ENCODE data around the gene CHD2.
"Not testable (repeated sequence)": the region's sequence is repeated elsewhere in the genome, so short reads cannot be mapped to it uniquely, and the experiment has no call there.

The CHD2 gene

GRCh38 chr15:92906563-92907081 lies 6.5 kb downstream of the CHD2 start:
- no peak for DNase-seq

DNA sequence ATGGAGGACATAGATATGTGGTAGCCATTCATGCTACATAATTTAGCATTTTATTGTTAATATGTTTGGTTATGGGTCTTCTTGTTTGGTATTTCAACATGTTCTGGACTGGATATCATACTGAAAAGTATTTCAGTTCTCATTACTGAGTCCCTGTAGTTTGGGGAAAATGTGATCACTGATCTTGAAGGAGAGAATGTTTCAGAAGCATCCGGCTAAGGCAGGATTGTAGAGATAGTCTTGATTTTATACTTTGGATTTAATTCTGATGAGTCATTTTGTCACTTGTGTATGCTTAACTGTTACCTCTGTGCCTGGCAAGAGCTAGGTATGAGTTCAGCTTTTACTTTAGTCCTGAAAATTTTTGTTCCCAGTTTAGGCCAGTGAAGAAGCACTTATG lies 7.1 kb downstream of the CHD2 start:
- DNase-seq: no peak

DNA sequence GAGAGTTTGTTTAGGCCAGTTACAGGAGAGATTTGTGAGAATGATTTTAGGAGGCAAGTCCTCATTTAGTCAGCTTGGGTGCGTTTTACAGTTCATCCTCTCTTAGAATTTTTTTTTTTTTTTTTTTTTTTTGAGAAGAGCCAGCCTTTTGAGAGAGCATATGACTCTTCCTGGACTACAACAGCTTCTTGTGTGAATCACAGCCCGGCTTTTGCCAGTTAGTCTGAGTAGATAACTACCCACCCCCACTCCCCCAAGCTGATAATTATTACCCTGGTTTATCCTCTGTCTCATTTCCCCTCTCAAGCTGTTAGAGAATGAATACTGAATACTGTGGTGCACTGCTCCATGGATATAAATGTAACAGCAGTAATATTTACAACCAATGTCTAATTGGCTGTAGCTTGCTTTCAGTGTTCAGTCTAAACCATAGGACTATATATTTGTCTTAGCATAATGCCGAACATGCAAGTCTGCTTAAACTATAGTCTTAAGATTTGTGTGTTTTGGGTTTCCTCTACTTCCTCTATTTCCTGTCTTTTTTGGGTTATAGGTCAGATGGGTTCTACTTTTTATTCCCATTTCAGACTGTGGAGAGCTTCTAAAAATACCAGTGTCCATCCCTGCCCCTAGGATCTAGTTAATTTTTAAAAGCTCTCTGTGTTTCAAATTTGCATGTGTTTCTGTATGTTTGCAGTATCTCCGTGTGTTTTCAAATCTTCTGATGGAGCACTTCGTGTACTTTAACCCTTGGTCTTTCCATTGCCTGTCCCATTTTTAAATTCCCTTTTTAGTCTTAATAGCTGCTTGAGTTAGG lies 8.0 kb downstream of the CHD2 start:
- DNase-seq: peak; percentile 43 to 50

GRCh38 chr15:92908713-92909057 lies 8.6 kb downstream of the CHD2 start:
- no peak for DNase-seq

DNA sequence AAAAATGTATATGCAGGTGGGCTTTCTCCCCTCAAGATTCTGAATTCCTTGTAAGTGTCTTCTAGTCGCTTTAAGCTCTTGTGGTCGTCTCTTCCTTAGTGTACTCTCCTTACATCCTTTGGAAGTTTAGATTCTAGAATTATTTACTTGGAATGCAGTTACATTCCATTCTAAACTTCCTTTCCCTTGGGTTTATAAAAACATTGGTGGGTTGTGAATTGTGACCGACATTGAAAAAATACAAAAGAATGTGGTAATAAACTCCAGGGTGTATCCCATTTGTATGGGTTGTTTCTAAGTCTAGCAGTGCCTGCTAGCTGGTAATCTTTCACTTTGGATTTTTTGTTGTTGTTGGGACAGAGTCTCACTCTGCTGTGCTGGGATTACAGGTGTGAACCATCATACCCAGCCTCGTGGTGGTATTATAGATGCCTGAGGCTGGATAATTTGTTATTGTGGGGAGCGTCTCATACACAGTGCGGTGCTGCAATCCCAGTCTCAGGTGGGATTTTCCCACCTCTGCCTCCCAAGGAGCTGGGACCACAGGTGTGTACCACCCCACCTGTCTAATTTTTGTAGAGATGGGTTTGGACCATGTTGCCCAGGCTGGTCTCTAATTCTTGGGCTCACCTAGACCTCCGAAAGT lies 9.1 kb downstream of the CHD2 start:
- no peak for DNase-seq

DNA sequence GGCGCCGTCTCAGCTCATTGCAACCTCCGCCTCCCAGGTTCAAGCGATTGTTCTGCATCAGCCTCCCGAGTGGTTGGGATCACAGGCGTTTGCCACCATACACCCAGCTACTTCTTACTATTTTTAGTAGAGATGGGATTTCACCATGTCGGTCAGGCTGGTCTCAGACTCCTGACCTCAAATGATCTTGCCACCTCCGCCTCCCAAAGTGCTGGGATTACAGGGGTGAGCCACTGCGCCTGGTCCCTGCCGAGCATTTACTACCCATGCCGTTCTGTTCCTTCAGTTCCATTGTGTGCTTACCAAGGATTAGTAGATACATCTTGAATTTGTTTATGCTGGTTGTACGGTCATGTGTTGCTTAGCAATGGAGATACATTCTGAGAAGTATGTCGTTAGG lies 10.3 kb downstream of the CHD2 start:
- peak in 1 of 2 donors; percentile 53 for DNase-seq

GRCh38 chr15:92914103-92914499 lies 14.0 kb downstream of the CHD2 start:
- DNase-seq: no peak

DNA sequence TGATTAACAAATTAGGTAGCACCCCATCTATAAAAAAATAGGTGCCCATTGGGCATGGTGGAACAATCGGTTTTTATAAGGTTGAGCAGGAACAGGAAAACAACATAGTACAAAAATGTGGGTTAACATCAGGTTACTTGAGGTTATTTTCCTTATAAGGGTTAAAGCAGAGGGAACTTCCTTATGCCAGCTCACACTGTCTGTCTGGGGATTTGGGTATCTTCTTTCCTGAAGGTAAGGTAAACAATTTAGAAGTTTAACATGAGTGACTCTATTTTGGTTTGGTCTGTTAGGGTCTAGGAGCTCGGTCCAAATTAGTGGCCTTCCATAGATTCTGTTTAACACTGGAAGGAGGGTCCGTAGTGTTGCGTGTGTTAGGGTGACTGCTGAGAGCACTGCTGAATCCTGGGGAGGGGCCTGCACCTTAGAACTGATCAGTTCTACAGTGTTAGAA lies 14.7 kb downstream of the CHD2 start:
- DNase-seq: peak in 1 of 2 donors; percentile 31

DNA sequence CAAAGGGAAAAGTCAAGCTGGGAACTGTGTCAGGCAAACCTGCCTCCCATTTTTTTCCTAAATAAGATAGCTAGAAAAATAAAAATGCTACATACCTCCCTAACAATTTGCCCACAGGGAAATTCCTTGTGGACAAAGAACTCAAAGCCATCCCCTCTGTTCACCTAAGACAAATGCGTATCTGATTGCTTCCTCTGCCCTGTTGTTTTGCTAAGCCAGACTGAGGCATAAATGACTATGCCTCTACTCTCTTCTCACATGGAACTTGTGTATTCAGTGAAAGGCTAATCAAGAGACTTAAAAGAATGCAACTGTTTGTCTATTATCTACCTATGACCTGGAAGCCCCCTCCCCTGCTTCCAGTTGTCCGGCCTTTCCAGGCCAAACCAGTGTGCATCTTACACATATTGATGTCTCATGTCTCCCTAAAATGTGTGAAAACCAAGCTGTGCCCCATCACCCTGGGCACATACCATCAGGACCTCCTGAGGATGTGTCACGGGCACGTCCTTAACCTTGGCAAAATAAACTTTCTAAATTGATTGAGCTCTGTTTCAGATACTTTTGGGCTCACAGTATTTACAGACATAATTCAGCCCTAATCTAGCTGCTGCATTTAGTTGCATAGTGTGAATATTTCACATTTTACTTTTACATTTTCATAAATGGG lies 15.8 kb downstream of the CHD2 start:
- no peak for DNase-seq

DNA sequence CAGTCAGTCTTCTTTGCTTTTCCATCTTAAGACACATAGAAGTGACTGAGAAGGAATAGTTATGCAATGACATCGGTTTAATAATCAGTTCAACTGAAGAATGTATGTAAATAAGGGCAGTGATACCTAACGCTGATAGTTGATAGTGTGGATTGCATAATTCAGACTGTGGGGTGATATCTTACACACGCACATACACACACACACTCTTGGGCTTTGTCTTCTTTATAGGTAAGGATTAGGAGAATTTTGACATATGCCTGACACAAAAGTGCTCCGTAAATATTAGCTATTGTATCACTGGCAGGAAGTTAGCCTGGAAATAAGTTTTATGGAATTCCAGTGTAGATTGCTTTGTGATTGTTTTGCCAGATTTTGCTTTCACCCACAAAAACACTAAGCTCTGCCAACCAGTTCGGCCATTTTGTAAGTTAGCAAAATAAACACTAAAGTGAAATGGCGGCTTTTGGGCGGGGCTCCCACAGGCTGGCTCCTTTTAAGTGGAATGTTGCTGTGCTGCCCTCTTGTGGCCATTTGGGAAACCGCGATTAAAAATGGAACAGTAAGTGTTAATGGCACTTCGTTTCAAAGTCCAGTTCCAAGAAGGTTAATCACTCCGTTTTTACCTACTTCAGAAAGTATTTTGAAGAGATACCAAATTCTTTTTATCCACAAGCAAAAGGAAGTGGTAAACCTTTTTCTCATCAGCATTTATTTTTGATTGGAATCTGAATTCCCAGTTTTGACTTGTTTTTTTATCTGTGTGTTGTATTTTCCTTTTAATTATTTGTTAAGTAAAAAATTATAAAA lies 17.7 kb downstream of the CHD2 start:
- DNase-seq: peak; percentile 88 to 100

DNA sequence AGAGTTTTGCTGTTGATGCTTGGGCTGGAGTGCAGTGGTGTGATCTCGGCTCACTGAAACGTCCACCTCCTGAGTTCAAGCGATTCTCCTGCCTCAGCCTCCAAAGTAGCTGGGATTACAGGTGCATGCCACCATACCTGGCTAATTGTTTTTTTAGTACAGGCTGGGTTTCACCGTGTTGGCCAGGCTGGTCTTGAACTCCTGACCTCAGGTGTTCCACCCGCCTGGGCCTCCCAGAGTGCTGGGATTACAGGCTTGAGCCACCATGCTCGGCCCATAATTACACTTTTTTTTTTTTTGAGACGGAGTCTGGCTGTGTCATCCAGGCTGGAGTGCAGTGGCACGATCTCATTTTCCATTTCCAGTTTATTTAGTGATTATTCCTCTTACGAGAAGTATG lies 18.8 kb downstream of the CHD2 start:
- DNase-seq: not testable (repeated sequence)

DNA sequence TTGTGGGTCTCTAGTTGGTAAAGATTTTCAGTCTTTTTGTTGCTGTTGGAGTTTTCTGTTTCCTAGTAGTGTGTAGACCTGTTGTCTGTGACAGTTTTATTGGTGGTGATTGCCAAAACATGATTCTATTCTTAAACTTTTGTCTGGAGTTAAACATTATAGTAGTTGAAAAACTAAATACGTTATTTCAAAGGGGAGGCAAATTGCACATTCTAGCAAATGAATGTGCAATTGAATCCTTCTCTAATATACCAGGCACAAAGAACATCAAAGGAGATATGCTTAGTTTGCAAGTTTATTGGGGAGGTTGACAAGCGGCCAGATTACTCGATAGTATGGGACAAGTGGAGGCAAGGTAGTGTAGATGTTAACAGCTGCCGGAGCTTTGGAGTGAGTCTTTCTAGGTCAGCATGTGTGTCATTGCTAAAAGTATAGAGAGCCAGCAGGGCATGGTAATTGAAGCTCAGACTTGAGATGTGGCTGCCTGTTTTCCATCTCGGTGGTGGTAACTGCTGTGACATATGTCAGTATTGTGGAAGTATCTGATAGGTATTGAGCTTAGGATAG lies 20.6 kb downstream of the CHD2 start:
- DNase-seq: no peak

- peak; percentile 32 to 55 for DNase-seq
Measured at GRCh38 chr15:92921215-92922131, 21.3 kb downstream of the CHD2 start.

DNA sequence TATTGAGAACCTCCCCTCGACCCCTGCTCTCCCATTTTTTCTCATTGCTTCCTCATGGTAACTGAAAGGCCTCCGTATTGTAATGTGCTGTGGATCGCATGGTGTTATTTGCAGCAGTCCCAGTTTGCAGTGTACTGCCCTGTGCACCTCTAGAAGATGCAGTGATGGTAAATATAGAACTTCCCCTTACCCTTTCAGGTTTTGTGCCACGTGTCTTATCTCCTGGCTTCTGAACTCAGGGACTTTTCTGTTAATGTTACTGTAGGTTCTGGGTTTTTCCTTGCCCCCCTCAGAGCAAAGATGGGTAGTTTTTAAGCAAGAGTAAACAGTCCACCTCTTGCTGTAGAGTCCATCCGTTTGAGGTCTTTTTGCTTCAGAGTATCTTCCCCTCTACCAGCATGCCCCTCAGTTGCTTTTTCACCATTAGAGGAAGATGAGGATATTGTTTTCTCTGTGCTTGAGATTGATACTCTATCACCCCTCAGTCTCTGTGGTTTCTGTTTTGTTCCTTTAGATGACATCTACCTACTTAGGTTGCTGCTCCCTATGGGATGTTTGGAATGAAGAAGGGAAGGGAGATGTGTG lies 22.4 kb downstream of the CHD2 start:
- peak in 1 of 2 donors; percentile 48 for DNase-seq

DNA sequence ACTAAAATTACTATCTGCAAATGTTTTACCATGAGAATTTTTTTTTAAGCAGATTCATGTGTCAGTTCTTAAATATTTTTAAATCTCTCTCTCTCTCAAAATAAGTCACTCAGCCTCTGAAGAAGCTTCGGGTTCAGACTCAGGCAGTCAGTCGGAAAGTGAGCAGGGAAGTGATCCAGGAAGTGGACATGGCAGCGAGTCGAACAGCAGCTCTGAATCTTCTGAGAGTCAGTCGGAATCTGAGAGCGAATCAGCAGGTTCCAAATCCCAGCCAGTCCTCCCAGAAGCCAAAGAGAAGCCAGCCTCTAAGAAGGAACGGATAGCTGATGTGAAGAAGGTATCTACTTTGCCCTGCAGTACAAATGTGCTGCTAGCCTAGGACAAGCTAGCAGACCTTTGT lies 24.1 kb downstream of the CHD2 start:
- peak in 1 of 2 donors; percentile 31 for DNase-seq

- DNase-seq: no peak
Measured at GRCh38 chr15:92925454-92925853, 25.3 kb downstream of the CHD2 start.

GRCh38 chr15:92928225-92928750 lies 28.2 kb downstream of the CHD2 start:
- no peak for DNase-seq

- no peak for DNase-seq
Measured at GRCh38 chr15:92929002-92929401, 28.9 kb downstream of the CHD2 start.

DNA sequence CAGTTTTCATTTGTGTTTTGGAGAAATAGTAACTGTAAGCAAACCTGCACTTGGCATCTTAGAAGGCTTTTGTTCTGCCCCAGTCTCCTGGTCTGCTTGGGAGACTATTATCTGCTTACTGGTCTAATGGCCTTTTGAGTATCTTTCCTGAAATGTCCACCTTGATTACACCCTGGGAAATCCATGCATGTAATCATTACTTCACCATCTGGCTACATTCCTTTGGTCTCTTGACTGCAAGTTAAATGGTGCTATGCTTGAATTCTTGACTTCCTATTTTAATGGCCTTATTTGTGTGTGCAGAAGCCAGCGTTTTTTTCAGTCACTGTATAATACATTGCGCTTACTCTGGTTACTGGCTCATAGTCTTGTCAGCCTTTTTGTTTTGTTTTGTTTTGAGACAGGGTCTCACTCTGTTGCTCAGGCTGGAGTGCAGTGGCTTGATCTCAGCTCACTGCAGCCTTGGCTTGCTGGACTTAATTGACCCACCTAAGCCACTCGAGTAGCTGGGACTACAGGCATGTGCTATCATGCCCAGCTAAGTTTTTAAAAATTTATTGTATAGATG lies 30.0 kb downstream of the CHD2 start:
- DNase-seq: no peak

GRCh38 chr15:92930776-92931175 lies 30.7 kb downstream of the CHD2 start:
- no peak for DNase-seq
